B cell (primary cell): ENCODE data around the gene GUCY1B1.

Source experiments
- EZH2 ChIP-seq: IDR thresholded peaks from 2 replicates; pipeline ENCODE4 v1.6.1; 2012; ENCODE audit warnings: borderline replicate concordance, low read depth, mild to moderate bottlenecking, moderate library complexity, low read length; ENCODE audit not compliant: insufficient read depth, poor library complexity, severe bottlenecking
- TF ChIP-seq, protein P1 (sequence below): fragments of 200-600 bp; IDR thresholded peaks from one replicate; pipeline ENCODE4 v1.8.0; 2022; ENCODE audit warnings: antibody characterized with exemption, mild to moderate bottlenecking

DNA sequence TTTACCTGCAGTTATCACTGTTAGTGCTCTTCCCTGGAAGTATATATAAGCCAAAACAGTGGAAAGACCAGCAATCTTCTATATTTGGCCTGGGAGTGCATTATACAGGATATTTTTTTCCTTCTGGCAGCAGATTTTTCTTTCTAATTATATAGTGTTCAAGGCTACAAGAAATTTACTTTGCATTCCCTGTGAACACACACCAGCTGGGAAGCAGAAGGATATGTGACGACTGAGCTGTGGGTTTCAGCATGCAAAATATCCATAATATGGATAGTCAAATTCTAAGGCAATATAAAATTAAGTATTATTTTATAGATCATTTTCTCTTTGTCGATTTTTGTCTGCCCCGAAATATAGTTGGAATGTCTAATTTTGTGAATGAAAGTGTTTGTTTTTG lies 31.2 kb downstream of the GUCY1B1 start:
- no peak for TF ChIP-seq EZH2
- TF ChIP-seq, protein P1, sequence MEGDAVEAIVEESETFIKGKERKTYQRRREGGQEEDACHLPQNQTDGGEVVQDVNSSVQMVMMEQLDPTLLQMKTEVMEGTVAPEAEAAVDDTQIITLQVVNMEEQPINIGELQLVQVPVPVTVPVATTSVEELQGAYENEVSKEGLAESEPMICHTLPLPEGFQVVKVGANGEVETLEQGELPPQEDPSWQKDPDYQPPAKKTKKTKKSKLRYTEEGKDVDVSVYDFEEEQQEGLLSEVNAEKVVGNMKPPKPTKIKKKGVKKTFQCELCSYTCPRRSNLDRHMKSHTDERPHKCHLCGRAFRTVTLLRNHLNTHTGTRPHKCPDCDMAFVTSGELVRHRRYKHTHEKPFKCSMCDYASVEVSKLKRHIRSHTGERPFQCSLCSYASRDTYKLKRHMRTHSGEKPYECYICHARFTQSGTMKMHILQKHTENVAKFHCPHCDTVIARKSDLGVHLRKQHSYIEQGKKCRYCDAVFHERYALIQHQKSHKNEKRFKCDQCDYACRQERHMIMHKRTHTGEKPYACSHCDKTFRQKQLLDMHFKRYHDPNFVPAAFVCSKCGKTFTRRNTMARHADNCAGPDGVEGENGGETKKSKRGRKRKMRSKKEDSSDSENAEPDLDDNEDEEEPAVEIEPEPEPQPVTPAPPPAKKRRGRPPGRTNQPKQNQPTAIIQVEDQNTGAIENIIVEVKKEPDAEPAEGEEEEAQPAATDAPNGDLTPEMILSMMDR: no peak
